GM18868 (cell line): Measurements from ENCODE around the gene SERPINE1.

ENCODE experiments used
- ATAC-seq: cut with Tn5 transposase; IDR thresholded peaks from one replicate; pipeline ENCODE4 v1.9.1; 2021; ENCODE audit warnings: mild to moderate bottlenecking, moderate library complexity; ENCODE audit not compliant: unreplicated experiment

SERPINE1 gene

DNA sequence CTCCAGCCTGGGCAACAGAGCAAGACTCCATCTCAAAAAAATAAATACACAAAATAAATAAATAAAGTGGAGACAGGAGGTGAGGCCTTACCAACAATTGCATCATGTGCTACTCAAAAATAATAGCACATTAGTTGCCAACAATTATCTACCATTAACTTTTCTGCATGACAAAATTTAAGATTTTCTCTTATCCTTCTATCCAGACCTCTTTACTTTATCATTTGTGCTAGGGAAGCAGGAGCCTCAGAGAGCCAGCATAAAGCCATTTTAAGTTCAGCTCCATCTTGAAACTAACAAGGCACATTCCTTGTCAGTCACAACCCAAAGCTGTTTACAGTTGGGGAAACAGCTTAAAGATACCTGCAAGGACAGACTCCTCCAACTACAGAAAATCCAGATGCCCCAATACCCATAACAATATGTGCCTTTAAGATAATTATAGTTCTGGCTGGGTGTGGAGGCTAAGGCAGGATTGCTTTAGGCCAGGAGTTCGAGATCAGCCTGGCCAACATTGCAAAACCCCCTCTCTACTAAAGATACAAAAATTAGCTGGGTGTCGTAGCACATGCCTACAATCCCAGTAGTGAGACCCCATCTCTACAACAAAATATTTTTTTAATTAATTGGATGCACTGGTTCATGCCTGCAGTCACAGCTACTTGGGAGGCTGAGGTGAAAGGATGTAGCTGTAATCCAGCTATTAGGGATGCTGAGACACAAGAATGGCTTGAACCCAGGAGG, 25.2 kb downstream of the SERPINE1 start:
- no peak for ATAC-seq

DNA sequence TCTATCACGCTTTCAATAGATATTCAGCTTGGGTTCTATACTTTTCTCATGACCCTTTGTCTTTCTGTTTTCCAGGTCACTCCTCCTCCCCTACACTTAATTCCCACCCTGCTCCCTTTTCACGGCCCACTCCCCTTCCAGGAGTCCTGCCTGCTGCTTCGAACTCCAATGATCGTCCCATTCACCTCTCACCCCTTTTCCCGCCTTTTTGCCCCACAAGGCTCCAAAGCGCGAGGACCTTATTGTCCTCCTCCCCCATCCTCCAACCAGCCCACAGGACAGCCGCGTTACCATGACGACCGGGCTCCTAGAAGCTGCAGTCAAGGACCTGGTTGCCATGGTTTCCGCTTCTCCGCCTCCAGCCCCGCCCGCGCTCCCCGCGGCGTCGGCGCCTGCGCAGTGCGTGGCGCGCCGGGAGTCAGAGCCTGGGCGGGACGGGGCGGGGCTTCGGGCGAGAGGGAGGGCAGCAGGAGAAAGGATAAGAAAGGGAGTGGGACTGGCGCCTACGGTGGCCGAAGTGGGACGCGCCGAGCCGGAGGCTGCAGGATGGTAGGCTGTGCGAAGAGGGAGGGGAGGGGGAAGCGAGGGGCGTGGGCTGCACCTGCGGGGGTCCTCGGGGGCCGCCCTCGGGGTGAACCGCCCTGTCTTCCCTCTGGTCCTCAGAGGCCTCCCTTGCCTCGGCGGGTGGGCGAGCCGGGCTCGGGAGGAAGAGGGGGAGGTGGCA, 27.2 kb downstream of the SERPINE1 start, which contains the start of gene AP1S1:
TSS of gene AP1S1 (plus strand) at position 508 of the 724 bp plus-strand sequence. CDS start at position 547, 39 bp downstream.
- ATAC-seq, result peak; percentile 78

DNA sequence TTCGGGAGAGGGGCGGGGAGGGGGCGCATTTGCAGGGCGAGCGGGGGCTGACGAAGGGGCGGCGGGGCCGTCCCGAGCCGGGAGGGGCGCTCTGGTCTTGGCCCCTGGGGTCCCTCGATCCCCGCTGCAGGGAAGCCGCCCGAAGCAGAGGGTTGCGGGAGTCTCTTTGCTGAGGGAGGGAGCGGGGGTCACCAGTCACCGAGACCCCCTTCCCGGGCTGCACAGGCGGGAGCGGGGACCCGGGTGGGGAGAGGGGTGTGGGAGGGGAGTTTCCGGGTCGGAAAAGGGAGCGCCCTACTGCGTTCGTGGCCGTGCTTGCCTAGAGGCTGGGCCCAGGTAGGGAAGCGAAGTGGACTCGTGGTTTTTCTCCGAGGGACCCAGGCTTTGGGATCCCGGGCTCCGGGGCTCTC, 27.8 kb downstream of the SERPINE1 start:
- ATAC-seq, result no peak

DNA sequence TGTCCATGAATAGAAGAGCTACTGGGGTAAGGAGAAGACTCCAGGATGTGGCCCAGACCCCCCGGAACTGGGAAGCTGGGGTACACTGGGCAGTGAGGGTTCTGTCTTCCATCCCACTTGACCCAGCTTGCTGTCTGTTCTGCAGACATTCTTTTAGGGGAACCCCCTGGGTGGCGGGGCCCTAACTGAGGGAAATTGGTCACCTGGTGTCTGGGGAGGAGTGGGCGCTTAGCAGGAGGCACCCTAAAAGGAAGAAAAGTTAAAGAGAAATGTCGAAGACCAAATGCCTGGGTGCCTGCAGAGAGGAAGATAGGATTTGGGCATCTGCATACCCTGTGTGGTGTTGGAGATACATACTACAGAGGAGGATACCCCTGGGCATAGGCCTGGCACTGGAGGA, 28.4 kb downstream of the SERPINE1 start:
- no peak for ATAC-seq

DNA sequence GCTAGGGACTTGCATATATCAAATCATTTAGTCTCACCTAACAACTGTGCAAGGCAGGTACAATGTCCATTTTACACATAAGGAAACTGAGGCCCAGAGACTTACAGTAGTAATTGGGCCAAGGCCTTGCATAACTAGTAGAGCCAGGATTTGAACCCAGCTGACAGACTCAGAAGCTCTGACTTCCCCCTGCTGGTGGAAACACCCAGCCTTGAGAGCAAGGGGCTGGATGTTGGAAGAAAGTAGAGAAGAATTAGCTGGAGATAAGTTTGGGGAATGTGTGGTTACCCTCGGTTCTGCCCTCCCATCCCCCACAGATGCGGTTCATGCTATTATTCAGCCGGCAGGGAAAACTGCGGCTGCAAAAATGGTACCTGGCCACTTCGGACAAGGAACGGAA, 29.4 kb downstream of the SERPINE1 start:
- no peak for ATAC-seq

DNA sequence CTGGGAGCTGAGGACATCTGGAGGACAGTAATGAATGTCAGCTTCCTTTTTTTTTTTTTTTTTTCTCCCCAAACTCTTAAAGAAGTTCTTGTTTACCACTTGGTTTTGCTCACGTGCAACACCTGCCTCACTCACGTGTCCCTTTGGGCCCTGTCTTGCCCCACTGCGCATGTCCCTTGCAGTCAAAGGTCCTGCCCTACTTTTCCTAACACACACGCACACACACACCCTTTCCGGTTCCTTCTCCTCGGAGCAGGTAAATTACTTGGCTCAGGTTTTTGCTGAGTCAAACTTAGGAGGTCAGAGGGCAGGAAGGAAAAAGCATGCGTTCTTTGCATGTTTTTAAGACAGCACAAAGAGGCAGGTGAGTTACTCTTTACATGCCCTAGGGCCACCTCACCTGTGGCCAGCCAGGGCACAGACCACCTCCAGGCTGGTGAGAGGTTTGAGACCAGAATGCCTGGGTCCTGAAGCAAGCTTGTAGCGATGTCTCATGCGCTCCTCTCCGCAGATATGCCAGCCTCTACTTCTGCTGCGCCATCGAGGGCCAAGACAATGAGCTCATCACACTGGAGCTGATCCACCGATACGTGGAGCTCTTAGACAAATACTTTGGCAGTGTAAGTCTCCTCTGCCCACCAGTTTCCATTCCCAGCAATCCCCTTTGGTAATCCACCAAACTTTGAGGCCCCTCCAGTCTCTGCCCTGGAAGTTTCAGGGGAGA, 30.1 kb downstream of the SERPINE1 start:
- no peak for ATAC-seq

DNA sequence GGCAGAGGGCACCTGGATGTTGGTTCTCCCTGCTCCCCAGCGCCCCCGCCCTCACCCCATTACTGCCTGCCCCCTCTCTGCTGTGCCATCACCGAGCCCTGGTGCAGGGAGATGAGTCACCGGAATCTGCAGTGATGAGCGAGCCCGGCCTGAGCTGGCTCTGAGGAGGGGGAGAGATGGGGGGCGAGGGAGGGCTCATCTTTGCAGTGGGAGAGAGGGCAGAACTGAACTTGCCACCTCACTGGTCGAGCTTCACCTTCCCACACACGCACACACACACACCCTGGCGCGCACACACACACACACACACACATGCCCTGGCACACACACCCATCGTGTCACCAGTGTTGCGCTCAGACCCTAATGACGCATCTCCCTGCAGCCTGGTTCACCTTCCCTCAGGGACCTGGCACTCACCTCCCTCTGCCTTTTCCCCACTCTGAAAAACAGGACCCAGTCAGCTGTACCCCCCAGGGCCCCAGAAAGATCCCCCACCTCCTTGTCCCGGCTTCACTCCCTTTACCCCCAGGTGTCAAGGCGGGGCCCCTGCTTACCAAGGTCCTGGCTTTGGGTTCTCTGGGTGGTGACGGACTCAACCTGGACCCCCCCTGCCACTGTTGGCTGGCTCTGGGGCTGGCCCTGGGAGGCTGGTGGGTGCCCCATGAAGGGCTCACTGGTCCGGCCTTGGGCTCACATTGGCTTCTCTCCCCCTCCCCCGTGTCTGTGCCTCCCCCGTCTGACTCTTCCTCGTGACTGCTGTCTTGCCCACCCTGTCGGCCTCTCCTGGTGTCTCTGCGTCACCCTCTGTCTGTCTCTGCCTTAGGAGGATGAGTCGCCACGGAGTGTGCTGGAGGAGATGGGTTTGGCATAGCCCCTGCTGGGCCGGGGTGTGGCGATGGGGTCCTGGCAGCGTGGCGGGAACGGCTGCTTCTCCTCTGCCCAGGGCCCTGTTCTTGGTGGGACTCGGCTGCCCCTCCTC, 33.1 kb downstream of the SERPINE1 start:
- no peak for ATAC-seq

DNA sequence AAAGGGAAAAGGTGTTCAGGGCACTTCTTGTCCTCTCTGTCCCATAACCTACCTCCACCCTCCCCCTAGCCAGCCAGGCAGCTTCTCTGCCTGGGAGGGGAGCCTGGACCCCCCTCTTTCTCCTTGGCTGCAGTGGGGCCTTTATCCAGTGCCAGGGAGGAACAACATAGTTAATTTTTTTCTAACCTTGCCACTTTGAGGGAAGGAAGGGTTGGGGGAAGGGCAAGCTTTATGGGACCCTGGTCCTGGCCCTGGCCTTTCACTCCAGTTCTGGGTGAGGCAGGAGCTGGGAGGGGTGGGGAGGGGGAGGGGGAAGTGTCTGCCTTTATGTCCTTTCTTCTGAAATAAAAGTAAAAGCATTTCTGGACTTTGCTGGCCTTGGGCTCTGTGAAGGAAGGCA, 34.0 kb downstream of the SERPINE1 start:
- no peak for ATAC-seq

DNA sequence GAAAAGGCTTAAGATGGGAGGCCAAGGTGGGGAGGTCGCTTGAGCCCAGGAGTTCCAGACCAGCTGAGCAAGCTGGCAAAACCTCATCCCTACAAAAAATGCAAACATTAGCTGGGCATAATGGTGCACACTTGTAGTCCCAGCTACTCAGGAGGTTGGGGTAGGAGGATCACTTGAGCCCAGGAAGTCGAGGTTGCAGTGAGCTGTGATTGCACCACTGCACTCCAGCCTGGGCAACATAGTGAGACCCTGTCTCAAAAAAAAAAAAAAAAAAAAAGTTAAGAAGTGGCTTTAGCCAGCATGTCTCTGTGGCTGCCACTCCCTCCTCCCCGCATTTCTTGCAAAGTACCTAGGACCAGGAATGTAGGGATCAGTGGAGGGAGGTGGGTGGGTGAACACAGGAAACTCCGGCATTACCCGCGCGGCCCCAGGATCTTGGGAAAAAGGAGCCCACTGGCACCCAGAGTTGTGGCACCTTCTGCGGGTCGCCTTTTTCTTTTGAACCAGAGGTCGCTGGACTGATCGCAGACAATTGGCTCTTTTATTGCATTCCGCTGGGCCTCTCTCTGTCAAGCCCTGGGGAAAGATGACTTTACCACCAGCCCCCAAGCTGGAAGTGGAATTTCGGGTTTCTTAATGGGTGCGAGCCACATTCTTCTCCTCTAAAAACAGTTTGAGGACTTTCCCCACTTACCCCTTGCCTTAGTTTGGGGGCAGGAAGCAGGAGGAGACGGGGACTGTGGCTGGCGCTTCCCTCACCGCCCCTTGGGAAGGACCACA, 35.0 kb downstream of the SERPINE1 start:
- no peak for ATAC-seq

DNA sequence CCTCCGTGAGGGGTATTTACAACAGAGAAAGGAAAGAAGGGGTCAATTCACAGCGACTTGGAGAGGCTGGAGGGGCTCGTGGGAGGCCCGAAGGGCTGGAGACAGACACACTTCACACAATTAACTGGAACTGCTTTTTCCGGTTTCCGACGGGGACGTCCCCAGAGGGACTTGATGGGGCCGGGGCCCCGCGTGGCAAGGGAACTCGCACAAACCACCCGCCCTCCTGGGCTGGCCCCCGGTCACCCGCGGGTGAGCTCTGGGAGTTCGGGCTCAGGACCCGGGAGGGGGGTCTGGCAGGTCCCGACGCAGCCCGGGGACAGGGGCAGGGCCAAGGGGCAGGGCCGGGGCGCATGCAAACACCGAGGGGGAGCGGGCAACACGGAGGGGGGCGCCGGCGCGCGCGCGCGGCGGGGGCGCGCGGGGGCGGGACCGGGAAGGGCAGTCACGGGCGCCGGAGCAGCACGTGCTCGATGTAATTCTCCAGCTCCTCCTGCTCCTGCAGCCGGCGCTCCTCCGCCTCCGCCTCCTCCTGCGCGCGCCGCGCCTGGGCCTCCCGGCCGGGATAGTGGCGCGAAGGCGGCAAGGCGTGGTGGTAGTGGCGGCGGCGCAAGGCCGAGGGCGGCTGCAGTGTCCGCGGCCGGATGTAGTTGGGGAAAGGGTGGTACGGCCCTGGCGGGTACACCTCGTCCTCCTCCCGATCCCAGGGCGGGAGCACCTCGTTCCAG, 35.8 kb downstream of the SERPINE1 start:
- ATAC-seq, result no peak

DNA sequence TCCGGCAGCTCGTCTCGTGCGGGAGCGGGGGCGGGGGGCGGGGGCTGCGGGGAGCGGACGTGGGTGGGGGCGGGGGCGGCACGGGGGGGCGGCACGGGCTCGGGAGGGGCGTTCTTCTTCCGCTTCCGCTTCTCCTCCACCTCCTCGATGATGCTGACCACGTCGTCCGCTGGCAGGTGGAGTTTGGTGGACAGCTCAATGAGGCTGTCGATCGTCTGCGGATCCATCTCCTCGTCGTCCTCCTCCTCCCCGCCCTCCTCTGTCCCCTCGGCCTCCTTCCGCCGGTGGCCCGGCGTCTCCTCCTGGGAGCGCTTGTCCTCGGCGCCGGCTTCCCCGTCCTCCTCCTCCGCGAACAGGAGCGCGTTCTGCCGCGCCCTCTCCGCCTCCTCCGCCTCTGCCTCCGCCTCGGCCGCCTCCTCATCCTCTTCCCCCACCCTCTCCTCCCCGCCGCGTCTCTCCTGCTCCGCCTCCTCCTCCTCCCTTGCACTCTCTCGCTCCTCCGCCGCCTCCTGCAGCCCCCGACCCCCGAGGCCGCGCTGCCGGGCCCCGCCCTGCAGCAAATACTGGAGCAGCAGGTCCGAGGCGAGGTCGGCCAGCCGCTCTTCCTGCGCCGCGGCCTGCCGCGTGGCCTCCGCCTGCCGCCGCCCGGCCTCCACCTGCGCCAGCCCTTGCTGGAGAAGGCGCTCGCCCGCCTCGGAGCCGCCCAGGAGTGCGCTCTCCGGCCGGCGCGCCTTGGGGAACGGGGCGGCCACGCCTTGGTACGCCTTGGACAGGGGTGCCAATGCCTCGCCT, 36.6 kb downstream of the SERPINE1 start:
- no peak for ATAC-seq

DNA sequence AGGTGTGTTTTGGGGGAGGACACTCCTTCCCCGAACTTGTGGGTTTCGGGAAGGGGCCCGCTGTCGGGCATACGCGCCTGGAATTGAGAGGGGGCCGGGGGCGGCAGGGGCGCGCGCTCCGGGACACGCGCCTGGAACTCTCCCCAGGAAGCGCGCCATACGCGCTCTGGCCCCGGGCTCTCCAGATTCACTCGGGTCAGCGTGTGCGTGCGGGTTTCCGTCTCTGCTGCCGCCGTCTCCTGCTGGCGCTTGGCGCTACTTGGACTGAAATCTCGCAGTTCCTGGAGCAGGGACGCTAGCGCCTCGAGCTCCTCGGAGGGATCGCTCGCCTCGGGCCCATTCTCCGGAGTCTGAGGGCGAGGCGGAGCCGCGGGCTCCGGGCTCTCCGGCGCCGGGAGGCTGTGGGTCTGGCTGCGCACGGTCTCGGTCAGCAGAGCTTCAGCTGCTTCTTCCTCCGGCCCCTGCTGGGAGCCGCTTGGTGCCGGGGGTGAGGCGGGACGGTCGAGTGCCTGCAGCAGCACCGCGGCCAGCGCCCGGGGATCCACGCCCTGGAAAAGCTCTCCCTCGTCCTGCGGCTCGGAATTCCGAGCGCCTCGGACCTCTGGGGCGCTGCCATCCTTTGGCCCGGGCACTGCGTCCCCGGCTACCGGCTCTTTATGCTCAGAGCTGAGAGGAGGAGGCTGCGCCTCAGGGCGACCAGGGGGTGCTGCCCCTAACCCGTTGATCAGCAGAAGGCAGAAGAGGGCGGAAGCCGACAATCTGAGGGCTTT, 37.4 kb downstream of the SERPINE1 start:
- ATAC-seq, result no peak

DNA sequence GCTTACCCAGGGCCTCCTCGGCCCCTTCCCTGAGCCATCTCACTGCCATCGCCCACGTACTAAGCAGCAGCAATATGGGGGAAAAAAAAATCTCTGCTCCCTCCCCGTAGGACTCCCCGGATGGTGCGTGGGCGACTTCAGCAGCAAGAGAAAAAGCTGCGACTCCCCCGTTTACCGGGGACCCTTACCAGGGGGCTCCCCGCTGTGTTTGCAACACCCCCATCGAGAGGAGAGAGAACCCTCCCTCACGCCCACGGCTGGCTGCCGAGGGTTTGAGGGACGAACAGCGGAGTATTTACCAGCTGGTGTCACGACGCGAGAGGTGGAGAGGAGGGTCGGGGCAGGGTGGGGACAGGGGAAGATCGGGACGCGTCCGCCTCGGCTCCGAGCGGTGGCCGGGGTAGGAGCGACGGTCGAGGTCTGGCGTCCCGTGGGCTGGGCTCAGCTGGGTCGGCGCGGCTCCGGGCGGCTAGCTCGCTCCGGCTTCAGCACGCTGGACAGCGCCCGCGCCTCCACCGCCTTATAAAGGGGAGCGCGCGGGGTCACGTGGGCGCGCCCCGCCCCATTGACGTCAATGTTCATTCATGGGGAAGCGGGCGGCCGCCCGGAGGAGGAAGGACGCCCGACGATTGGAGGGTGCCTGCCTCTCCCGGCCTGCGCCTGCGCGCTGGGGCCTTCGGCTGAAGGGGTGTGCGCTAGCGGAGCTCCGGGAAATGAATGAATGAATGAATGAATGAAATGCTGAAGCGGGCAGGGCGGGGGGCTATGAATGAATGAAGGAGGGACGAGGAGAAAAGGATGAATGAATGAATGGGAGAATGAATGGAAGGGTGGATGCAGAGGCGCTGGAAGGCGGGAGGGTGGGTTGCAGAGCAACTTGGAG, 38.4 kb downstream of the SERPINE1 start, which contains the start of gene VGF:
TSS of gene VGF (minus strand) at position 495 of the 883 bp plus-strand sequence. CDS start 726 bp downstream, outside the sequence.
- peak; percentile 69 for ATAC-seq

DNA sequence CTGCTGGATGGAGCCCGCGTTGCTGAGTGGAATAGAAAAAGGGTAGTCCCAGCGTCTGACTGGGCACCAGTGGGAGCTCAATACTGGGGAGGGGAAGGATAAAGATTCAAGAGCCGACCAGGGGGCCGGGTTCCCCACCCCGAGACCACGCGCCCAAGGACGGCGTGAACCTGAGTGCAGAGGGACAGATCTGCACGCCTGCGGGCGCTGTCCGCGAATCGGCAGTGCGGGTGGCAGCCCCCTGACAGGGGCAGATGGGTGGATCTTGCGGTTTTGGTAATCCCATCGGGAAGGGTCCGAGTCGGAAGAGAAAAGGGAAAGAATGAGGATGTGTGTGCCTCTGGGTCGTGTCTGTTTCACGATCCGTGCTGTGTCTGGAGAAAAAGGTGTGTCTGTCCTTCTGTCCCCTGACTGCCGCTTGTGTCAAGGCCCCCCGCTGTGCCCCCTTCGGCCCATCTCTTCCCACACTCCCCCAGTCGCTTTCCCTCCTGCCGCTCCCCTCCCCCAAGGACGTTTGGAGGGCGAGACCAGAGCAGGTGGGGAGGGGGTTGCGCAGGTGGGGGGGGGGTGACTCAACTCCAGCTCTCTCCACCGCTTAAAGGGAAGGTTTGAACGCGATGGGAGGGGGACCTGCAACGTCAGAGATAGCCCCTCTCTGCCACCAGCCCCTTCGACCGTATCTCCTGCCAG, 39.2 kb downstream of the SERPINE1 start:
- no peak for ATAC-seq

DNA sequence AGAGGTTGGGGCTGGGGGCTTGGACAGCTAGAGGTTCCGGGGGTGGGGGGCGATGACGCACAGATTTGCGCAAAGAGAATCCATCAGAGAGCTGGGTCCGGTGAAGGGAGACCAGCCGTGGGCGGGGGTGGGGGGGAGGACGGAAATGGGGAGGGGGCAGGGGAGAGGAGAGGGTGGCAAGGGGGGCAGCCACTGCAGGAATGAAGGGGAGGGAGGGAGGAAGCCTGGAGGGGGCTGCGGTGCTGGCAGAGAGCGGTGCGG, 39.7 kb downstream of the SERPINE1 start:
- no peak for ATAC-seq
